IMR-90 (cell line): ENCODE data around the gene ANKRD16. TPM values are rescaled to one million over a fixed set of nuclear protein-coding genes. Genes with fewer than 3 reads are reported as not detected.

Experiments used
- ATAC-seq: fragments of 200-7000 bp; cut with Tn5 transposase; 2 replicates; pipeline ENCODE4 v1.9.1; 2020; ENCODE audit warnings: low read depth, mild to moderate bottlenecking, moderate library complexity
- BruUV-seq: library from RNA; stranded (reverse); fragments of 400-500 nt; replicated peaks from 2 replicates; lab custom pipeline; 2021; lab: Mats Ljungman, UMichigan
- CTCF ChIA-PET: fragments of 300-600 bp; formaldehyde crosslinking; extraction: SDS; loops from one replicate; lab custom pipeline; 2021; ENCODE audit warnings: antibody characterized with exemption; lab: Yijun Ruan, JAX
- POLR2A ChIA-PET: fragments of 300-600 bp; sonication (Branson Sonifier 250); formaldehyde crosslinking; loops from one replicate; lab custom pipeline; 2022; ENCODE audit warnings: antibody characterized with exemption; ENCODE audit not compliant: unreplicated experiment; lab: Charles Lee
- DNase-seq: peaks from one replicate; pipeline ENCODE4 v3.0.0; 2013
- H2AFZ ChIP-seq: replicated peaks from 2 replicates; pipeline ENCODE3; 2013; ENCODE audit warnings: low read length, mild to moderate bottlenecking; ENCODE audit not compliant: poor library complexity
- H2AK5ac ChIP-seq: 2 replicates; pipeline ENCODE4 v1.6.1; 2013; ENCODE audit warnings: low read depth, low read length, inconsistent platforms
- H2AK9ac ChIP-seq: replicated peaks from 2 replicates; pipeline ENCODE3; 2013; ENCODE audit warnings: mild to moderate bottlenecking, low read depth, low read length, moderate library complexity; ENCODE audit not compliant: poor library complexity
- H2BK120ac ChIP-seq: 2 replicates; pipeline ENCODE4 v1.6.1; 2013; ENCODE audit warnings: low read depth, low read length, inconsistent platforms
- H2BK15ac ChIP-seq: 3 replicates; pipeline ENCODE4 v1.6.1; 2013; ENCODE audit warnings: low read depth, low read length, inconsistent platforms
- H2BK20ac ChIP-seq: 2 replicates; pipeline ENCODE4 v1.6.1; 2013; ENCODE audit warnings: low read depth, mild to moderate bottlenecking, inconsistent platforms, low read length, moderate library complexity
- H2BK5ac ChIP-seq: 2 replicates; pipeline ENCODE4 v1.6.1; 2013; ENCODE audit warnings: mild to moderate bottlenecking, low read depth, low read length, inconsistent platforms; ENCODE audit not compliant: poor library complexity, severe bottlenecking
- H3K14ac ChIP-seq: replicated peaks from 2 replicates; pipeline ENCODE4 v1.6.1; 2013; ENCODE audit warnings: low read depth, low read length, inconsistent platforms
- H3K18ac ChIP-seq: 2 replicates; pipeline ENCODE4 v1.6.1; 2013; ENCODE audit warnings: low read depth, low read length, control low read depth
- H3K23ac ChIP-seq: 2 replicates; pipeline ENCODE4 v1.6.1; 2013; ENCODE audit warnings: low read depth, low read length, inconsistent platforms
- H3K27ac ChIP-seq: 2 replicates; pipeline ENCODE4 v1.5.1; 2013; ENCODE audit warnings: mild to moderate bottlenecking, control low read depth, low read length; ENCODE audit not compliant: insufficient read depth
- H3K27me3 ChIP-seq: 2 replicates; pipeline ENCODE4 v1.6.1; 2013; ENCODE audit warnings: low read length; ENCODE audit not compliant: control insufficient read depth, insufficient read depth
- H3K36me3 ChIP-seq: 2 replicates; pipeline ENCODE4 v1.6.1; 2013; ENCODE audit warnings: low read length, mixed read lengths; ENCODE audit not compliant: control insufficient read depth, insufficient read depth
- H3K4ac ChIP-seq: 2 replicates; pipeline ENCODE4 v1.6.1; 2013; ENCODE audit warnings: low read depth, low read length, inconsistent platforms
- H3K4me1 ChIP-seq: 2 replicates; pipeline ENCODE4 v1.6.1; 2013; ENCODE audit warnings: low read length, mixed read lengths; ENCODE audit not compliant: control insufficient read depth, insufficient read depth
- H3K4me2 ChIP-seq: 2 replicates; pipeline ENCODE4 v1.6.1; 2013; ENCODE audit warnings: low read depth, mild to moderate bottlenecking, control low read depth, low read length, moderate library complexity
- H3K4me3 ChIP-seq: 2 replicates; pipeline ENCODE4 v1.5.1; 2013; ENCODE audit warnings: low read depth, mild to moderate bottlenecking, control low read depth, low read length, moderate library complexity; ENCODE audit not compliant: insufficient read depth
- H3K56ac ChIP-seq: 2 replicates; pipeline ENCODE4 v1.6.1; 2013; ENCODE audit warnings: low read length, inconsistent platforms; ENCODE audit not compliant: insufficient read depth; ENCODE audit errors: extremely low read depth
- H3K79me1 ChIP-seq, 2 experiments: 2 replicates each; pipeline ENCODE4 v1.6.1; 2013; ENCODE audit warnings: low read length in 2 of 2, inconsistent platforms in 1 of 2, low read depth in 1 of 2
- H3K9ac ChIP-seq: 2 replicates; pipeline ENCODE4 v1.6.1; 2013; ENCODE audit warnings: low read depth, low read length, control low read depth
- H3K9me1 ChIP-seq: 2 replicates; pipeline ENCODE4 v1.6.1; 2013; ENCODE audit warnings: low read length, inconsistent platforms; ENCODE audit not compliant: insufficient read depth
- H3K9me3 ChIP-seq: 2 replicates; pipeline ENCODE4 v1.6.1; 2013; ENCODE audit warnings: low read length; ENCODE audit not compliant: control insufficient read depth, insufficient read depth
- H4K20me1 ChIP-seq: 2 replicates; pipeline ENCODE4 v1.6.1; 2013; ENCODE audit warnings: low read length, inconsistent platforms; ENCODE audit not compliant: insufficient read depth
- H4K5ac ChIP-seq: 2 replicates; pipeline ENCODE4 v1.6.1; 2013; ENCODE audit warnings: mild to moderate bottlenecking, low read depth, low read length, control low read depth
- H4K8ac ChIP-seq, 2 experiments: 2 replicates each; pipeline ENCODE4 v1.6.1; 2013; ENCODE audit warnings: low read depth in 2 of 2, low read length in 2 of 2, control low read depth in 1 of 2, inconsistent platforms in 1 of 2
- H4K91ac ChIP-seq: 2 replicates; pipeline ENCODE4 v1.6.1; 2013; ENCODE audit warnings: low read depth, low read length, inconsistent platforms; ENCODE audit not compliant: insufficient read depth
- CEBPB ChIP-seq: IDR thresholded peaks from 2 replicates; pipeline ENCODE4 v1.6.1; 2012; ENCODE audit warnings: low read depth, low read length, improper control_type of control experiment
- CHD1 ChIP-seq: IDR thresholded peaks from 2 replicates; pipeline ENCODE4 v1.6.1; 2012; ENCODE audit warnings: low read depth, low read length, improper control_type of control experiment
- NFE2L2 ChIP-seq: fragments of 150-350 bp; IDR thresholded peaks from 2 replicates; pipeline ENCODE4 v1.6.1; 2016; ENCODE audit warnings: low read depth, mild to moderate bottlenecking, low read length
- RAD21 ChIP-seq: IDR thresholded peaks from 2 replicates; pipeline ENCODE4 v1.6.1; 2012; ENCODE audit warnings: low read length, improper control_type of control experiment
- WGBS, 2 experiments: methylation state at CpG; one replicate each; pipeline versions ENCODE4 v1.1.5 to v1.1.7; 2013; ENCODE audit warnings: missing lambda C conversion rate in 2 of 2; ENCODE audit not compliant: insufficient read length in 1 of 2; ENCODE audit errors: extremely low coverage in 2 of 2; 5-methylcytosine and 5-hydroxymethylcytosine counted together
- dilution Hi-C: fragments of 300-500 bp; cut with HindIII; formaldehyde crosslinking; loops from one replicate; pipeline ENCODE4 v1.14.3; 2018; ENCODE audit warnings: low sequenced_read_pairs; ENCODE audit not compliant: unreplicated experiment
- in situ Hi-C: fragments of 300-500 bp; cut with MboI; formaldehyde crosslinking; loops from 3 replicates; pipeline ENCODE4 v1.14.3; 2019; ENCODE audit warnings: low sequenced_read_pairs, inconsistent platforms, mixed read lengths
- intact Hi-C: fragments of 100-400 bp; cut with micrococcal nuclease; formaldehyde crosslinking; loops from 2 replicates; pipeline ENCODE4 v1.10.0; 2022
- polyA plus RNA-seq, 3 experiments: library from polyadenylated mRNA; depleted of rRNA; stranded (reverse); fragments of >200 nt; gene quantifications; 2 replicates each; pipeline ENCODE4 v1.2.3, GENCODE V29; 2012; ENCODE audit warnings: low replicate concordance in 1 of 3
- total RNA-seq: library from RNA; depleted of rRNA; stranded (reverse); fragments of >200 nt; gene quantifications from 2 replicates; pipeline ENCODE4 v1.2.3, GENCODE V29; 2012

The ANKRD16 gene
- total and polyA plus RNA-seq, 2 of the 4 experiments (the other 2 are of a cell fraction): 5.1 to 5.7 TPM

DNA sequence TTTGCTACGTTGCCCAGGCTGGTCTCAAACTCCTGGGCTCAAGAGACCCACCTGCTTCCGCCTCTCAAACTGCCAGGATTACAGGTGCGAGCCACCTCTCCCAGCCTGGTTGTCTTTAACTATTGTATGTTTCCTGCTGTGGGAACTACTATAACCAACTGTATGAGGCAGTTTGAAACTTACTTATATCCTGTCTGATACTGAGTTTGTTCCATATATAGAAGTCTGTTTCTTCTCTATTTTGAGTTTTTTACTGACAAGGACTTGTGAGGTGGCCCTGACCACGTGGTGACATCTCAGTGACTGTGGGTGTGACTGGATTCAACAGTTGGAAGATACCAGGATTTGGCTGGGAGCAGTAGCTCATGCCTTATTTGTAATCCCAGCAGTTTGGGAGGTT is 14.5 kb upstream of the ANKRD16 start:
- no peak overlapping the region for H2AFZ ChIP-seq
- no peak overlapping the region for H2BK5ac ChIP-seq
- in situ Hi-C loops (no loop called here), intact Hi-C loops (no loop called here), dilution Hi-C loops (no loop called here)
- H2BK120ac ChIP-seq: no peak overlapping the region
- H3K27me3 ChIP-seq: no peaks in the 10 kb centered on the region
- no peak overlapping the region for H3K4me2 ChIP-seq
- H3K9ac ChIP-seq: no peak overlapping the region
- DNase-seq: no peak
- no peak for TF ChIP-seq NFE2L2
- no peak for TF ChIP-seq CHD1
- no peak for TF ChIP-seq CEBPB
- TF ChIP-seq RAD21: no peak
- H3K4me1 ChIP-seq: no peaks in the 10 kb centered on the region
- H3K36me3 ChIP-seq: peaks cover 21% of the 10 kb centered on the region
- H3K9me1 ChIP-seq: peaks cover 3% of the 10 kb centered on the region; the same call in 1 of the 2 replicates
- BruUV-seq: no TSS peak
- ATAC-seq: no peak
- no peaks in the 10 kb centered on the region for H3K9me3 ChIP-seq
- H4K5ac ChIP-seq: no peak overlapping the region
- H3K4ac ChIP-seq: no peak overlapping the region
- H3K14ac ChIP-seq: no peak overlapping the region
- no peak overlapping the region for H4K8ac ChIP-seq
- no CpG with 5 or more reads among the region's 4 CpGs for WGBS, 2 experiments
- no peak overlapping the region for H4K91ac ChIP-seq
- peaks cover 34 to 69% of the 10 kb centered on the region in 2 experiments for H3K79me1 ChIP-seq
- no peak overlapping the region for H2BK15ac ChIP-seq
- H3K23ac ChIP-seq: no peak overlapping the region
- peaks cover 9% of the 10 kb centered on the region; the same call in 1 of the 2 replicates for H4K20me1 ChIP-seq
- ChIA-PET CTCF (no interaction called here), POLR2A (no interaction called here)
- no peak overlapping the region for H2AK9ac ChIP-seq
- H3K18ac ChIP-seq: no peak overlapping the region
- H3K4me3 ChIP-seq: no peak overlapping the region
- no peak overlapping the region for H2AK5ac ChIP-seq
- no peak overlapping the region for H3K56ac ChIP-seq
- no peak overlapping the region for H2BK20ac ChIP-seq
- no peak overlapping the region for H3K27ac ChIP-seq
